Esophagus squamous epithelium (tissue), 4 donors: ENCODE measurements around the gene ZAR1.

Experiments
- POLR2A ChIP-seq, 4 donors: fragments of 450-650 bp; IDR thresholded peaks; one replicate each; pipeline ENCODE4 v1.6.1; 2017; ENCODE audit warnings: antibody characterized with exemption in 4 of 4, mild to moderate bottlenecking in 4 of 4, moderate library complexity in 3 of 4
- TF ChIP-seq, protein P1 (sequence below), 6 experiments: fragments of 450-650 bp in 4 of 6; fragments of 200-600 bp in 2 of 6; sonication (generic) in 2 of 6; IDR thresholded peaks; one replicate each; pipeline ENCODE4 v1.5.1; 2016 to 2019; ENCODE audit warnings: antibody characterized with exemption in 6 of 6, mild to moderate bottlenecking in 4 of 6, moderate library complexity in 4 of 6

GRCh38 chr4:48543796-48544195 lies 53.7 kb downstream of the ZAR1 start:
- TF ChIP-seq, protein P1, sequence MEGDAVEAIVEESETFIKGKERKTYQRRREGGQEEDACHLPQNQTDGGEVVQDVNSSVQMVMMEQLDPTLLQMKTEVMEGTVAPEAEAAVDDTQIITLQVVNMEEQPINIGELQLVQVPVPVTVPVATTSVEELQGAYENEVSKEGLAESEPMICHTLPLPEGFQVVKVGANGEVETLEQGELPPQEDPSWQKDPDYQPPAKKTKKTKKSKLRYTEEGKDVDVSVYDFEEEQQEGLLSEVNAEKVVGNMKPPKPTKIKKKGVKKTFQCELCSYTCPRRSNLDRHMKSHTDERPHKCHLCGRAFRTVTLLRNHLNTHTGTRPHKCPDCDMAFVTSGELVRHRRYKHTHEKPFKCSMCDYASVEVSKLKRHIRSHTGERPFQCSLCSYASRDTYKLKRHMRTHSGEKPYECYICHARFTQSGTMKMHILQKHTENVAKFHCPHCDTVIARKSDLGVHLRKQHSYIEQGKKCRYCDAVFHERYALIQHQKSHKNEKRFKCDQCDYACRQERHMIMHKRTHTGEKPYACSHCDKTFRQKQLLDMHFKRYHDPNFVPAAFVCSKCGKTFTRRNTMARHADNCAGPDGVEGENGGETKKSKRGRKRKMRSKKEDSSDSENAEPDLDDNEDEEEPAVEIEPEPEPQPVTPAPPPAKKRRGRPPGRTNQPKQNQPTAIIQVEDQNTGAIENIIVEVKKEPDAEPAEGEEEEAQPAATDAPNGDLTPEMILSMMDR (IDR thresholded peaks at IDR 0.05) = no peak
- TF ChIP-seq POLR2A (IDR thresholded peaks at IDR 0.05) = no peak
